HPDE6-E6E7 (cell line): ENCODE data around the gene TPCN2.
"Not testable (repeated sequence)": the region's sequence is repeated elsewhere in the genome, so short reads cannot be mapped to it uniquely, and the experiment has no call there.

Experiments
- DNase-seq: peaks from one replicate; pipeline ENCODE4 v3.0.0; 2011; ENCODE audit warnings: missing footprints; ENCODE audit errors: extremely low spot score

The TPCN2 gene

GRCh38 chr11:69075421-69076128 is 26.8 kb downstream of the TPCN2 start:
- DNase-seq = no peak

- DNase-seq = no peak
Observed at GRCh38 chr11:69076129-69076791, 27.5 kb downstream of the TPCN2 start.

- not testable (repeated sequence) for DNase-seq
Observed at GRCh38 chr11:69076977-69077376, 28.2 kb downstream of the TPCN2 start.

GRCh38 chr11:69078508-69078907 is 29.8 kb downstream of the TPCN2 start:
- DNase-seq = no peak

- no peak for DNase-seq
Observed at GRCh38 chr11:69078930-69079605, 30.3 kb downstream of the TPCN2 start.

- DNase-seq = no peak
Observed at GRCh38 chr11:69079661-69080256, 31.0 kb downstream of the TPCN2 start.

- DNase-seq = peak; percentile 67
Observed at GRCh38 chr11:69080257-69080995, 31.7 kb downstream of the TPCN2 start.

GRCh38 chr11:69081180-69081579 is 32.4 kb downstream of the TPCN2 start:
- DNase-seq = no peak

- DNase-seq = no peak
Observed at GRCh38 chr11:69083531-69084247, 35.0 kb downstream of the TPCN2 start.

GRCh38 chr11:69084371-69084770 is 35.6 kb downstream of the TPCN2 start:
- no peak for DNase-seq

GRCh38 chr11:69085490-69086095 is 36.9 kb downstream of the TPCN2 start:
- no peak for DNase-seq

GRCh38 chr11:69086152-69087132 is 37.7 kb downstream of the TPCN2 start:
- DNase-seq = no peak

- no peak for DNase-seq
Observed at GRCh38 chr11:69087133-69087524, 38.4 kb downstream of the TPCN2 start.

GRCh38 chr11:69087811-69088210 is 39.1 kb downstream of the TPCN2 start:
- DNase-seq = no peak

- DNase-seq = peak; percentile 92
Observed at GRCh38 chr11:69088676-69089146, 40.0 kb downstream of the TPCN2 start.

GRCh38 chr11:69089258-69089657 is 40.5 kb downstream of the TPCN2 start:
- DNase-seq = no peak

GRCh38 chr11:69091638-69092165 is 43.0 kb downstream of the TPCN2 start:
- DNase-seq = no peak

- DNase-seq = no peak
Observed at GRCh38 chr11:69092263-69092662, 43.5 kb downstream of the TPCN2 start.

GRCh38 chr11:69093106-69093505 is 44.4 kb downstream of the TPCN2 start:
- DNase-seq = no peak
